Gastroesophageal sphincter (tissue), 4 donors: ENCODE results near the gene DOK7. TPM values are rescaled to one million over a fixed set of nuclear protein-coding genes. Genes with fewer than 3 reads are reported as not detected.

Experiments
- ATAC-seq: fragments of 150-250 bp; one replicate; pipeline ENCODE4 v1.9.1; 2016; ENCODE audit warnings: mild to moderate bottlenecking, moderate library complexity
- H3K27ac ChIP-seq, 4 donors: fragments of 200-600 bp; sonication (generic) in 3 of 4; 1 replicate in 3 of 4; 2 replicates in 1 of 4; pipeline ENCODE4 v1.5.1; 2016 to 2019
- H3K27me3 ChIP-seq: fragments of 200-600 bp; sonication (generic); one replicate; pipeline ENCODE4 v1.5.1; 2019
- H3K36me3 ChIP-seq, 2 donors: fragments of 200-600 bp; sonication (generic); one replicate each; pipeline ENCODE4 v1.5.1; 2019; ENCODE audit warnings: control low read depth in 1 of 2
- H3K4me1 ChIP-seq, 3 donors: fragments of 200-600 bp; sonication (generic); 1 replicate in 2 of 3; 2 replicates in 1 of 3; pipeline ENCODE4 v1.5.1; 2016 to 2019; ENCODE audit warnings: control low read depth in 2 of 3
- H3K4me3 ChIP-seq, 2 donors: fragments of 200-600 bp; sonication (generic); one replicate each; pipeline ENCODE4 v1.5.1; 2019; ENCODE audit warnings: mild to moderate bottlenecking in 1 of 2, moderate library complexity in 1 of 2
- H3K9me3 ChIP-seq, 3 donors: fragments of 200-600 bp; sonication (generic); one replicate each; pipeline ENCODE4 v1.5.1; 2017 to 2019; ENCODE audit warnings: control low read depth in 2 of 3
- CTCF ChIP-seq, 4 experiments: fragments of 200-600 bp in 2 of 4; fragments of 450-650 bp in 2 of 4; sonication (generic) in 1 of 4; IDR thresholded peaks; one replicate each; pipeline ENCODE4 v1.5.1; 2017 to 2019; ENCODE audit warnings: antibody characterized with exemption in 4 of 4, mild to moderate bottlenecking in 2 of 4, moderate library complexity in 2 of 4
- EP300 ChIP-seq: sonication (generic); formaldehyde crosslinking; IDR thresholded peaks from one replicate; pipeline ENCODE4 v1.6.1; 2017; ENCODE audit warnings: antibody characterized with exemption, mild to moderate bottlenecking
- POLR2A ChIP-seq, 2 donors: fragments of 450-650 bp; IDR thresholded peaks; one replicate each; pipeline ENCODE4 v1.6.1; 2017; ENCODE audit warnings: antibody characterized with exemption in 2 of 2, mild to moderate bottlenecking in 2 of 2, moderate library complexity in 1 of 2
- POLR2AphosphoS5 ChIP-seq: sonication (generic); formaldehyde crosslinking; IDR thresholded peaks from one replicate; pipeline ENCODE4 v1.6.1; 2017; ENCODE audit warnings: antibody characterized with exemption
- WGBS, 2 donors: methylation state at CpG; one replicate each; pipeline ENCODE4 v1.1.5; 2018; ENCODE audit warnings: low coverage in 1 of 2; 5-methylcytosine and 5-hydroxymethylcytosine counted together
- total RNA-seq, 4 donors: library from RNA; depleted of rRNA; stranded (reverse); fragments of >200 nt; gene quantifications; one replicate each; pipeline ENCODE4 v1.1.0, GENCODE V29; 2016

Gene DOK7
- total RNA-seq, 4 donors from 2014 or later: 0.32 to 5.3 (median 2.8) TPM

- Histone ChIP-seq H3K4me3 (no peak overlapping the region), H3K27me3 (no peaks in the 10 kb centered on the region), H3K36me3 (peaks cover 0 to 13% of the 10 kb centered on the region in 2 donors), H3K27ac (no peak overlapping the region), H3K9me3 (no peaks in the 10 kb centered on the region), H3K4me1 (peaks cover 0 to 12% (median 0%) of the 10 kb centered on the region in 3 donors)
- peak; percentile 52 for ATAC-seq
- no peak for TF ChIP-seq POLR2A (IDR thresholded peaks at IDR 0.05)
- TF ChIP-seq EP300: no peak
- no peak for TF ChIP-seq CTCF (IDR thresholded peaks at IDR 0.05)
- no peak for TF ChIP-seq POLR2AphosphoS5
- no CpG with 5 or more reads among the region's 19 CpGs for WGBS, 2 donors
Observed at GRCh38 chr4:3436798-3437581, 26.1 kb upstream of the DOK7 start.

DNA sequence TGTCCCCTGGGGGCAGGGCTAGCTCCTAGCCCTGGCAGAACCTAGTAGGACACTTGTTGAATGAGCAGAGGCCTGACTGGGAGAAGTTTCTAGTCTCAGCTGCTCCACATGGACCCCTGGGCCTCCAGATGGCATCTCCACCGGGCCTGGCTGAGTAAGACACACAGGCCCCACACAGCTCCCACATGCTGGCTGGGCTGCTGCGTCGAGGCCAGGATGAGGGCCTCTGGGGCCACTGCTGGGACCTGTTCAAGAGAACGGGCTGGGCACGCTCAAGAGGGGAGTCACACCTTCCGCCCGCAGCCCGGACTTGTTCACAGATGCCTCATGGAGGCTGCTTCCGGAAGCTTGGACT lies 25.5 kb upstream of the DOK7 start:
- H3K4me3 ChIP-seq: no peak overlapping the region
- no peaks in the 10 kb centered on the region for H3K9me3 ChIP-seq
- H3K36me3 ChIP-seq: peaks cover 0 to 8% of the 10 kb centered on the region in 2 donors
- peaks cover 0 to 12% (median 0%) of the 10 kb centered on the region in 3 donors for H3K4me1 ChIP-seq
- TF ChIP-seq POLR2A (IDR thresholded peaks at IDR 0.05) (no peak), CTCF (IDR thresholded peaks at IDR 0.05) (no peak), EP300 (no peak), POLR2AphosphoS5 (no peak)
- H3K27ac ChIP-seq: no peak overlapping the region
- no peaks in the 10 kb centered on the region for H3K27me3 ChIP-seq
- no peak for ATAC-seq
- no CpG with 5 or more reads among the region's 9 CpGs for WGBS, 2 donors

- ATAC-seq: no peak
Observed at GRCh38 chr4:3437998-3438846, 24.9 kb upstream of the DOK7 start.

GRCh38 chr4:3438847-3439180 lies 24.3 kb upstream of the DOK7 start:
- H3K4me1 ChIP-seq: peaks cover 0 to 21% (median 0%) of the 10 kb centered on the region in 3 donors
- no peak for TF ChIP-seq POLR2A (IDR thresholded peaks at IDR 0.05)
- no peak for TF ChIP-seq CTCF (IDR thresholded peaks at IDR 0.05)
- no peak for TF ChIP-seq EP300
- no peak for TF ChIP-seq POLR2AphosphoS5
- H3K27me3 ChIP-seq: no peaks in the 10 kb centered on the region
- H3K27ac ChIP-seq: no peak overlapping the region
- no peaks in the 10 kb centered on the region for H3K9me3 ChIP-seq
- 84% methylated on average over 4 of the region's 10 CpGs; no CpG with 5 or more reads in 1 of the 2 donors for WGBS, 2 donors
- H3K36me3 ChIP-seq: no peaks in the 10 kb centered on the region
- no peak for ATAC-seq
- no peak overlapping the region for H3K4me3 ChIP-seq

More at GRCh38 chr4:3437998-3438846, 24.9 kb upstream of the DOK7 start:
- no peak for TF ChIP-seq POLR2A (IDR thresholded peaks at IDR 0.05)
- no peak for TF ChIP-seq POLR2AphosphoS5
- TF ChIP-seq EP300: no peak
- peaks cover 0 to 16% (median 0%) of the 10 kb centered on the region in 3 donors for H3K4me1 ChIP-seq
- no peaks in the 10 kb centered on the region for H3K9me3 ChIP-seq
- H3K36me3 ChIP-seq: peaks cover 0 to 1% of the 10 kb centered on the region in 2 donors
- 95% methylated on average over 4 of the region's 28 CpGs; no CpG with 5 or more reads in 1 of the 2 donors for WGBS, 2 donors
- no peak overlapping the region for H3K4me3 ChIP-seq
- no peaks in the 10 kb centered on the region for H3K27me3 ChIP-seq
- no peak overlapping the region for H3K27ac ChIP-seq

GRCh38 chr4:3439391-3439790 lies 23.7 kb upstream of the DOK7 start:
- TF ChIP-seq CTCF (IDR thresholded peaks at IDR 0.05): no peak
- TF ChIP-seq POLR2A (IDR thresholded peaks at IDR 0.05): no peak
- no peak for TF ChIP-seq POLR2AphosphoS5
- no peak for TF ChIP-seq EP300
- no peak for ATAC-seq
- no CpG with 5 or more reads among the region's 16 CpGs for WGBS, 2 donors
- Histone ChIP-seq H3K9me3 (no peaks in the 10 kb centered on the region), H3K4me3 (no peak overlapping the region), H3K27ac (no peak overlapping the region), H3K27me3 (no peaks in the 10 kb centered on the region), H3K4me1 (peaks cover 0 to 21% (median 0%) of the 10 kb centered on the region in 3 donors), H3K36me3 (no peaks in the 10 kb centered on the region)
